ENCODE data around the gene DDX20. TPM values are rescaled to one million over a fixed set of nuclear protein-coding genes. Genes with fewer than 3 reads are reported as not detected.
"Not testable (repeated sequence)": the region's sequence is repeated elsewhere in the genome, so short reads cannot be mapped to it uniquely, and the experiment has no call there.

DDX20 gene
- total and polyA plus RNA-seq, 8 donors, result 0.58 to 55.6 (median 9.6) TPM

- peak overlapping the region; percentile 83 to 91 (median 89) for H3K27ac ChIP-seq
- H3K4me3 ChIP-seq, result peak overlapping the region; percentile 62 to 65 (median 64)
- no peaks in the 10 kb centered on the region for H3K36me3 ChIP-seq
- TF ChIP-seq POLR2AphosphoS5 (IDR thresholded peaks at IDR 0.05), result no peak
- no peak for TF ChIP-seq CTCF (IDR thresholded peaks at IDR 0.05)
- no peak for TF ChIP-seq POLR2A (IDR thresholded peaks at IDR 0.05)
- TF ChIP-seq EP300 (IDR thresholded peaks at IDR 0.05), result no peak
- H3K4me1 ChIP-seq, result peaks cover 50 to 68% (median 59%) of the 10 kb centered on the region in 4 donors
- WGBS, 5 donors, result 16 to 20% (median 18%) methylated on average over 9 of the region's 9 CpGs
- DNase-seq, result no peak
- H3K9me3 ChIP-seq, result no peaks in the 10 kb centered on the region
- intact Hi-C loops (cut with DNase I; ENCODE audit: low total_unique reads), result no loop called here
- peaks cover 0 to 23% (median 0%) of the 10 kb centered on the region in 3 donors for H3K27me3 ChIP-seq
Measured at GRCh38 chr1:111738133-111738435, 17.6 kb upstream of the DDX20 start.

GRCh38 chr1:111738436-111739193 is 17.1 kb upstream of the DDX20 start:
- TF ChIP-seq POLR2AphosphoS5 (IDR thresholded peaks at IDR 0.05), result peak in 2 of 3 donors; percentile 18 to 64
- no peak for TF ChIP-seq EP300 (IDR thresholded peaks at IDR 0.05)
- DNase-seq, result peak; percentile 69 to 91
- intact Hi-C loops (cut with DNase I; ENCODE audit: low total_unique reads), result no loop called here
- peak overlapping the region; percentile 62 to 65 (median 64) for H3K4me3 ChIP-seq
- peak overlapping the region; percentile 83 to 91 (median 89) for H3K27ac ChIP-seq
- peaks cover 46 to 63% (median 54%) of the 10 kb centered on the region in 4 donors for H3K4me1 ChIP-seq
- no peaks in the 10 kb centered on the region for H3K36me3 ChIP-seq
- H3K9me3 ChIP-seq, result no peaks in the 10 kb centered on the region
- peaks cover 0 to 23% (median 0%) of the 10 kb centered on the region in 3 donors for H3K27me3 ChIP-seq
- 0 to 2% (median 1%) methylated on average over 30 to 61 of the region's 61 CpGs for WGBS, 5 donors

- TF ChIP-seq POLR2AphosphoS5 (IDR thresholded peaks at IDR 0.05) (peak; percentile 29 to 90 (median 72)), EP300 (IDR thresholded peaks at IDR 0.05) (no peak), POLR2A (IDR thresholded peaks at IDR 0.05) (peak in 1 of 4 donors; percentile 49), CTCF (IDR thresholded peaks at IDR 0.05) (no peak)
- Histone ChIP-seq H3K4me1 (peaks cover 38 to 55% (median 47%) of the 10 kb centered on the region in 4 donors), H3K9me3 (no peaks in the 10 kb centered on the region), H3K4me3 (peak within 1 kb of the TSS; percentile 62 to 65 (median 64)), H3K27ac (peak within 1 kb of the TSS; percentile 83 to 91 (median 89)), H3K27me3 (peaks cover 0 to 23% (median 0%) of the 10 kb centered on the region in 3 donors), H3K36me3 (no peaks in the 10 kb centered on the region)
- DNase-seq, result peak; percentile 91 to 95
- intact Hi-C loops (cut with DNase I; ENCODE audit: low total_unique reads), result no loop called here
- WGBS, 5 donors, result 0 to 1% (median 0%) methylated on average over 2 to 59 of the region's 59 CpGs
Measured at GRCh38 chr1:111739194-111739924, 16.3 kb upstream of the DDX20 start, which contains the start of gene INKA2. Gene INKA2 (minus strand): TSS chr1:111739395. CDS start chr1:111739242, 153 bp downstream.

- TF ChIP-seq CTCF (IDR thresholded peaks at IDR 0.05) (no peak), POLR2A (IDR thresholded peaks at IDR 0.05) (no peak), POLR2AphosphoS5 (IDR thresholded peaks at IDR 0.05) (peak in 1 of 3 donors; percentile 15), EP300 (IDR thresholded peaks at IDR 0.05) (no peak)
- DNase-seq, result peak; percentile 69 to 82
- intact Hi-C loops (cut with DNase I; ENCODE audit: low total_unique reads), result loop anchor here (10.0 kb wide), 1 partner anchor 255 kb away; no protein-coding TSS in a partner anchor
- Histone ChIP-seq H3K36me3 (no peaks in the 10 kb centered on the region), H3K27me3 (peaks cover 0 to 23% (median 0%) of the 10 kb centered on the region in 3 donors), H3K4me1 (peaks cover 34 to 47% (median 41%) of the 10 kb centered on the region in 4 donors), H3K4me3 (peak overlapping the region; percentile 62 to 65 (median 64)), H3K27ac (peak overlapping the region; percentile 83 to 91 (median 89)), H3K9me3 (no peaks in the 10 kb centered on the region)
- WGBS, 5 donors, result 1 to 2% (median 1%) methylated on average over 52 to 63 of the region's 63 CpGs
Measured at GRCh38 chr1:111739925-111740765, 15.6 kb upstream of the DDX20 start.

- Histone ChIP-seq H3K27me3 (peaks cover 0 to 23% (median 0%) of the 10 kb centered on the region in 3 donors), H3K4me1 (peaks cover 22 to 31% (median 29%) of the 10 kb centered on the region in 4 donors)
- 91 to 97% (median 93%) methylated on average over 14 of the region's 14 CpGs for WGBS, 5 donors
- H3K9me3 ChIP-seq, H3K27ac ChIP-seq, H3K36me3 ChIP-seq, H3K4me3 ChIP-seq: not testable (repeated sequence)
- intact Hi-C loops (cut with DNase I; ENCODE audit: low total_unique reads), result loop anchor here (10.0 kb wide), 1 partner anchor 257 kb away; no protein-coding TSS in a partner anchor
- peak in 1 of 2 donors; percentile 2 for DNase-seq
Measured at GRCh38 chr1:111742292-111742691, 13.4 kb upstream of the DDX20 start.
